NCI-H128 (cell line): ENCODE measurements around the gene ADGRG6.

ENCODE experiments used
- DNase-seq: peaks from one replicate; lab custom pipeline; 2025; ENCODE audit not compliant: unreplicated experiment; lab: John Stamatoyannopoulos, UW

The ADGRG6 gene

GRCh38 chr6:142374091-142374770, 72.4 kb downstream of the ADGRG6 start:
- no peak for DNase-seq

- no peak for DNase-seq
Observed at GRCh38 chr6:142374965-142375733, 73.3 kb downstream of the ADGRG6 start.

- DNase-seq = no peak
Observed at GRCh38 chr6:142376115-142376514, 74.3 kb downstream of the ADGRG6 start.

- no peak for DNase-seq
Observed at GRCh38 chr6:142376800-142377496, 75.1 kb downstream of the ADGRG6 start.

GRCh38 chr6:142377497-142377848, 75.7 kb downstream of the ADGRG6 start:
- no peak for DNase-seq

- DNase-seq = peak; percentile 15
Observed at GRCh38 chr6:142378138-142378875, 76.5 kb downstream of the ADGRG6 start.

- DNase-seq = no peak
Observed at GRCh38 chr6:142380626-142381025, 78.8 kb downstream of the ADGRG6 start.

GRCh38 chr6:142381181-142381580, 79.4 kb downstream of the ADGRG6 start:
- DNase-seq = no peak

- DNase-seq = no peak
Observed at GRCh38 chr6:142381845-142382378, 80.1 kb downstream of the ADGRG6 start.

- DNase-seq = no peak
Observed at GRCh38 chr6:142384519-142385254, 82.9 kb downstream of the ADGRG6 start.

- DNase-seq = no peak
Observed at GRCh38 chr6:142385352-142385751, 83.5 kb downstream of the ADGRG6 start.

- no peak for DNase-seq
Observed at GRCh38 chr6:142386657-142387056, 84.8 kb downstream of the ADGRG6 start.

- no peak for DNase-seq
Observed at GRCh38 chr6:142387997-142388815, 86.4 kb downstream of the ADGRG6 start.

GRCh38 chr6:142395266-142395665, 93.5 kb downstream of the ADGRG6 start:
- no peak for DNase-seq

- DNase-seq = no peak
Observed at GRCh38 chr6:142395768-142396231, 94.0 kb downstream of the ADGRG6 start.

GRCh38 chr6:142398353-142398752, 96.5 kb downstream of the ADGRG6 start:
- no peak for DNase-seq

GRCh38 chr6:142399739-142400138, 97.9 kb downstream of the ADGRG6 start:
- DNase-seq = no peak

GRCh38 chr6:142400495-142400894, 98.7 kb downstream of the ADGRG6 start:
- DNase-seq = no peak

GRCh38 chr6:142401838-142402237, 100.0 kb downstream of the ADGRG6 start:
- no peak for DNase-seq
